Sigmoid colon (tissue), 4 donors: ENCODE measurements around the gene MYO19.

Experiments used
- EP300 ChIP-seq, 4 donors: sonication (generic); formaldehyde crosslinking; IDR thresholded peaks; one replicate each; pipeline ENCODE4 v1.6.1; 2017; ENCODE audit warnings: antibody characterized with exemption in 4 of 4
- POLR2AphosphoS5 ChIP-seq, 4 donors: sonication (generic); formaldehyde crosslinking; IDR thresholded peaks; one replicate each; pipeline ENCODE4 v1.6.1; 2017; ENCODE audit warnings: antibody characterized with exemption in 4 of 4
- TF ChIP-seq, protein P1 (sequence below), 4 experiments: fragments of 450-650 bp in 3 of 4; fragments of 200-600 bp in 1 of 4; IDR thresholded peaks; one replicate each; pipeline ENCODE4 v1.5.1; 2016 to 2019; ENCODE audit warnings: antibody characterized with exemption in 4 of 4, mild to moderate bottlenecking in 3 of 4, moderate library complexity in 2 of 4

DNA sequence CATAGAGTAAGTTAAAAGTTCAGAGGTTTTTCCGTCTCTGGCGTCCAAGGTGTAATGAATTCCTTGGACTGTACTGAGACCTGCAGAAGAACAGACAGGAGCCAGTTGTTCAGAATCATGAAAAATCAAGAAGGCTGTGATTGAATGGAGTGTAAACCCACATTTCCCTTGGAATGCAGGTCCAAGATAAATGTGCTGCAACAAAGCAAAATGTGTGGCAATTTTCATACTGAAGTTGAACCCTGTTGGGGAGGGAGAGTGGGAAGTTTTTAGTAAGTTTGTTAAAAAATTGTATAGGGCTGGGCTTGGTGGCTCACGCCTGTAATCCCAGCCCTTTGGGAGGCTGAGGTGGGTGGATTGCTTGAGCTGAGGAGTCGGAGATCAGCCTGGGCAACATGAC, 31.4 kb upstream of the MYO19 start:
- no peak for TF ChIP-seq POLR2AphosphoS5 (IDR thresholded peaks at IDR 0.05)
- TF ChIP-seq, protein P1, sequence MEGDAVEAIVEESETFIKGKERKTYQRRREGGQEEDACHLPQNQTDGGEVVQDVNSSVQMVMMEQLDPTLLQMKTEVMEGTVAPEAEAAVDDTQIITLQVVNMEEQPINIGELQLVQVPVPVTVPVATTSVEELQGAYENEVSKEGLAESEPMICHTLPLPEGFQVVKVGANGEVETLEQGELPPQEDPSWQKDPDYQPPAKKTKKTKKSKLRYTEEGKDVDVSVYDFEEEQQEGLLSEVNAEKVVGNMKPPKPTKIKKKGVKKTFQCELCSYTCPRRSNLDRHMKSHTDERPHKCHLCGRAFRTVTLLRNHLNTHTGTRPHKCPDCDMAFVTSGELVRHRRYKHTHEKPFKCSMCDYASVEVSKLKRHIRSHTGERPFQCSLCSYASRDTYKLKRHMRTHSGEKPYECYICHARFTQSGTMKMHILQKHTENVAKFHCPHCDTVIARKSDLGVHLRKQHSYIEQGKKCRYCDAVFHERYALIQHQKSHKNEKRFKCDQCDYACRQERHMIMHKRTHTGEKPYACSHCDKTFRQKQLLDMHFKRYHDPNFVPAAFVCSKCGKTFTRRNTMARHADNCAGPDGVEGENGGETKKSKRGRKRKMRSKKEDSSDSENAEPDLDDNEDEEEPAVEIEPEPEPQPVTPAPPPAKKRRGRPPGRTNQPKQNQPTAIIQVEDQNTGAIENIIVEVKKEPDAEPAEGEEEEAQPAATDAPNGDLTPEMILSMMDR (IDR thresholded peaks at IDR 0.05), result no peak
- TF ChIP-seq EP300 (IDR thresholded peaks at IDR 0.05), result no peak
